Endometrium (tissue), 2 donors: ENCODE measurements around the gene IQCN.

Source experiments
- FAIRE-seq: peaks from 2 replicates; lab custom pipeline; 2012; peaks lifted over from hg19 to GRCh38; lab: Jason Lieb, UNC
- donor health status: control.
- donor health status: control.

Gene IQCN

DNA sequence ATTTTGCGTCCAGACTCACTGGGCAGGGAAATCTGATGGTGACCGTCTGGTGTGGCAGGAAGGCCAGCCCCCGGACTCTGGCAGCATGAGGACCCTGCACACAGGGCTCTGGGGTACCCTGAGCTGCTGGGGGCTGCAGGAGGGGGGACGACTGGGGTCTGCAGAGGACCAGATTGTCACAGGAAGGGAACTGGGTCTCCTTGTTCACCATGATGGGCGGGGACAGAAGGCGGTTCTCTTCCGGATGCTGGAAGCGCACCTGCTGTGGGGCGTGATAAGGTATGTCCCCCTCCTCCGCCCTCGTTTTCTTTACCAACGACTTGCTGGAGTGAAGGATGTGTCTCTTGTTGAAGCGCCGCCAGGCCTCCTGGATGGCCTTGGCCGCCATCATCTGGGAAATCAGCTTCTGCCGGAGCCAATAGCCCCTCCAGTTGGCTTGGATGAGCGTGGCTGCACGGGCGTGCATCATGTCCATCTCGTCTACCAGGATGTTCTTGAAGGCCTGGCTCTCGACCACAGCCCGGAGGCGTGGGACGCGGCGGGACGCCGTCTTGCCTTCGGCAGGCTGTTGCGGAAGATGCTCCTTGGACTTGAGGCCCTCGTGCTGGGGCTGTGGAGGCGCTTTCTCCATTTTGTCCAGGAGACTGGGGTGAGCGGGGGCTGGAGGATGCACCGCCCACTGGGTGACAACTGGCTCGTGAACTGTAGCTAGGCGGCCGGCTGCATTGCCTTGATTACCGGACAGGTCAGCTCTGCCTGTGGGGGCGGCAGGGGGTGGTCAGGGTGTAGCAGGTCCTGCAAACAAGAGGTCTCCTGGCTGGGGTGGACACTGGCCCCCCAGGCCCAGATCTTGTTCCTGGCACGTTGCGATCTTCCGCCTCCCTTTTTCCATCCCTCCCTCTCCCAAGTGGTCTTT lies 7.2 kb downstream of the IQCN start:
- FAIRE-seq, result no peak

DNA sequence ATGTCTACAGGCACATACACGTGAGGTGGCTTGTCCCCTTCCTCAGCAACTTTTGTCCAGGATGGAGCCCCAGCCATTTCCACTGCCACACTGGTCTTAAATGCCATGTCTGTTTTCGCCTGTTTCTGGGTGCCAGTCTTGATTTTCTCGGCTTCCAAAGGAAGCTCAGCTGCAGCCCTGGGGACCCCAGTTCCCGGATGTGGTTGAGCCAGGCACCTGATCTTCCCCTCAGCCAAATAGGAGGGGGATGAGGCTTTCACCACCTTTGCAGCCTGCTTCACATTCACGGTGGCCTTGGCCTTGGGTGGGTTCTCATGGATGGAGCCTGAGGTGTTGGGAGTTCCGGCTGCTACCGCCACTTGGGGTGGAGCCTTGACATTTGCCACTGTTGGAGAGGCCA lies 8.7 kb downstream of the IQCN start:
- FAIRE-seq, result no peak

DNA sequence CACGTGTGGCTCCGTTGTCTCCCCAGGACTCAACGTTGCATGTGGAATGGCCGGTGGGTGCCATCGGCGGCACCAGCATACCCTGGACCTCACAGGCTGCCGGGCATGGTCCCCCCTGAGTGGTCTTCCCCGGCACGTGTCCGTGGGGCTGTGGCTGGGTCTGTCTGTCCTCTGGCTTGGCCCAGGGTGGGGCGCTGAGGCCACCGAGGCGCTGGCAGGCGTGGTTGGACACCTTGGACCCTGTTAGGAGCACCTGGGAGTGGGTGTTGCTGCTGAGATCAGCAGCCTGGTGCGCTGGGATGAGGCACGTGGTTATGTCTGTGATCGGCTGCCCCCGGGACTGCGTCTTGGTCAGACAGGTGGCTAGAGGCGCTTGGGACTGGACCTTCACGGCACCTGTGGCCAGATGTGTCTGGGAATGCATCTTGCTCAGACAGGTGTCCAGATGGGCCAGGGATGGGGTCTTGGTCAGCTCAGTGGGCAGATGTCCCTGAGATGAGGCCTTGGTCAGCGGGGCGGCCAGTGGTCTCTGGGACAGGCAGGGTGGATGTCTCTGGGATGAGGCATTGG lies 9.2 kb downstream of the IQCN start:
- FAIRE-seq, result no peak

DNA sequence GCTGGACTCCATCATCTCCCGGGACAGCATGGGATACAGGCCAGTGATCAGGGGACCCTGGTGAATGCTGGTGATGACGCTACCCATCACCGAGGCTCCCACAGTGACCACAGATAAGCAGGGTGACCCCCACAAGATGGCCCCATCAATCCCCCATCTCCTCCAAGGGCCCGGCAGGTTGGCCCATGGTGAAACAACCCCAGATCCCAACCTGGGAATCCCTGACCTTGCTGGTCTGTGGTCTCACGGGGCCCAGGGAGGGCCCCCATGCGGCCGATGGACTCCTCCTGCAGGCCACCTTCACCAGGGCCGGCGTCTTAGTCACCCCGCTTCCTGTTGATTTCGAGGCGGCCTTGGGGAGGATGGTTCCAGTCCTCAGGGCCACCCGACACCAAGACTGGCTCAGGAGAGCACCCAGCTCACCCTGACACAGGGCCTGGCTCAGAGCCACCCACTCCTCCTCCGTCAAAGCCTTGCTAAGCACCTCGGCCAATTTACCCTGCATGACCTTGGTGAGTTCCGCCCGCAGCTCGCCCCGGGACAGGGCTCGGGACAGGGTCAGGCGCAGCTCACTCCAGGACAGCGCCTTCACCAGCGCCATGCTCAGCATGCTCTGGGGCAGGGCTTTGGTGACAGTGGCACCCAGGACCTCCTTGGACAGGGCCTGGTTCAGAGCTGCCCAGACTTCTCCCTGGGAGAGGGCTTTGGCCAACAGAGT lies 10.0 kb downstream of the IQCN start:
- no peak for FAIRE-seq

DNA sequence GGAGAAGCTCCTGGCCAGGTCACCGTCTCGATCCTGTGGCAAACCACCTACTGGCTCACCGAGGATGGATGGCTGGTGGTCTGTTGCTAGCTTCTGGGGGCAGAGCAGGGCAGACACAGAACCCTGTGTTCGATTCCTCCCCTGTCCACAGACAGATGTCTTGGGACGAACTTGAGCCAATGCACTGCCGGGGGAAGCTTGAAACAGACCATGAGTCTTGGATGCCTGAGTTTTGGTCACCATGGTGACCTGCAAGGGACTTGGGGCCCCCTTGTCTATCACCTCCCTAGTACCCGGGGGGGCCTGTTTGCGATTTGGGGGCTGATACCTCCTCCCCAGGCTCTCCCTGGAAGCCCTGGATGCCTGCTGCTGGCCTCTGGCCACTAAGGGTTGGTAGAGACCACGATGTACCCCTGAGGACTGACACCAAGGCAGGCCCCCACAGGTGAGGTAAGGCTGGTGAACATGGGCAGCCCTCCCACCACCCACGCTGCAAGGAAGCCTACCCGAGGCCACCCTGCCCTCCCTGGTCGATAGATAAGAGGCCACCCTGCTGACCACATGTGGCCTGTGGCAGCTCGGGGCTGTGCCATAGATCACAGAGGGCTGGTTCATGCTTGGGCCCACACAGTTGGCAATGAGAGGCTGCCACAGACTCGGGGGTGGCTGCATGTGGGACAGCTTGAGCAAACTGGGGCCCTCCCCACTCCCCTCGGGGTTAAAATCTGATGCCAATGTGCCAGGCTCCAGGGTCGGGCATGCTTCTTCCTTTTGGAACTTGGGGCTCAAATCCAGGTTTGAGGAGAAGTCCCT lies 10.7 kb downstream of the IQCN start:
- FAIRE-seq, result no peak

DNA sequence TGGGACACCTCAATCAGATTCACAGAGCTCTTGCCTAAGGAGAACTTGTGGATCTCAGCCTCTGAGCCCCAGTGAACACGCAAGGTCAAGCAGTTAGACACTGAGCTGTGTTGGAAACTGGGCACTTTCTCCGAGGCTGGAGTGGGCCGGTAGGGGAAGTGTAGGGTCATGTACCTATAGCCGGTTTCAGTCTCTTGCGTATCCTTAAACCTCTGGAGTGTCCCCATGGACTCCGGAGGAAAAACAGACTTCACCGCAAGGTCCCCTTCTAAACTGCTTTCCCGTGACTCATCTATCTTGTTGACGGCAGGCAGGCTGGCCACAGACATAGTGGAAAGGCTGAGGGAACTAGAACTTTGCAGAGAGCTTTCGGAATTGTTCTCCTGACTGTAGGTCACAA lies 11.3 kb downstream of the IQCN start:
- no peak for FAIRE-seq

DNA sequence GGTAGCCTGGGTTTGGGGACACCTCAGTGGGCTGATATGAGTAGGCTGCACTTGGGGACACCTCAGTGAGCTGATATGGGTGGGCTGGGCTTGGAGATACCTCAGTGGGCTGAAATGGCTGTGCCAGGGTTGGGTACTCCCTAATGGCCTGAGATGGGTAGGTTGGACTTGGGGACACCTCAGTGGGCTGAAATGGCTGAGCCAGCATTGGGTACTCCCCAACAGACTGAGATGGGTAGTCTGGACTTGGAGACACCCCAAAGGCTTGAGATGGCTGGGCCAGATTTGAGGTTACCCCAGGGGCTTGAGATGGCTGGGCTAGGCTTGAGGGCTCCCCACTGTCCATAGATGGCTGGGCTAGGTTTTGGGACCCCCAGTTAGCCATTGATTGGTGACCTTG lies 12.1 kb downstream of the IQCN start:
- FAIRE-seq, result no peak

DNA sequence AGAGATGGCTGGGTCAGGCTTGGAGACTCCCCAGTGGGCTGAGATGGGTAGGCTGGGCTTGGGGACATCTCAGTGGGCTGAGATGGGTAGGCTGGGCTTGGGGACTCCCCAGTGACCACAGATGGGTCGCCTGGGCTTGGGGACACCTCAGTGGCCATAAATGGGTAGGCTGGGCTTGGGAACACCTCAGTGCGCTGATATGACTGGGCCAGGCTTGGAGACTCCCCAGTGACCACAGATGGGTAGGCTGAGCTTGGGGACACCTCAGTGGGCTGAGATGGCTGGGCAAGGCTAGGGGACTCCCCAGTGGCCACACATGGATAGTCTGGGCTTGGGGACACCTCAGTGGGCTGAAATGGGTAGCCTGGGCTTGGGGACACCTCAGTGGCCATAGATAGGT lies 12.8 kb downstream of the IQCN start:
- FAIRE-seq, result no peak

DNA sequence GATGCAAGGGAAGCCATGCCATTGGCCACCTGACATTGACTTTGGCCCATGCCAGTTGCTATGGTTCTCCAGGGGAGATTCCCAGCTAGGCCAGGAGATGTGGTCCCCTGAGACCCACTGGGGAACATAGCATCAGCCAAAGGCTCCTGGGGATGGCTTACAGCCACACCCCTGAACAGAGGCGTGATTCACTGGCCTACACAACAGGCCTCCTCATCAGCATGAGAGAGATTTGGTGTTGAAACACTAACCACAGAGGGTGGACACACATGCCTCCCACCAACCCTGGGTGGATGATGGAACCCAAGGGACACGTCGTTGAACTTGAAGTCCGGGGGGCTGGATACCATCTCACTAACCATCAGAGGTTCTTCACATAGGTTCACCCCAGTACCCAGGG lies 14.4 kb downstream of the IQCN start:
- no peak for FAIRE-seq

DNA sequence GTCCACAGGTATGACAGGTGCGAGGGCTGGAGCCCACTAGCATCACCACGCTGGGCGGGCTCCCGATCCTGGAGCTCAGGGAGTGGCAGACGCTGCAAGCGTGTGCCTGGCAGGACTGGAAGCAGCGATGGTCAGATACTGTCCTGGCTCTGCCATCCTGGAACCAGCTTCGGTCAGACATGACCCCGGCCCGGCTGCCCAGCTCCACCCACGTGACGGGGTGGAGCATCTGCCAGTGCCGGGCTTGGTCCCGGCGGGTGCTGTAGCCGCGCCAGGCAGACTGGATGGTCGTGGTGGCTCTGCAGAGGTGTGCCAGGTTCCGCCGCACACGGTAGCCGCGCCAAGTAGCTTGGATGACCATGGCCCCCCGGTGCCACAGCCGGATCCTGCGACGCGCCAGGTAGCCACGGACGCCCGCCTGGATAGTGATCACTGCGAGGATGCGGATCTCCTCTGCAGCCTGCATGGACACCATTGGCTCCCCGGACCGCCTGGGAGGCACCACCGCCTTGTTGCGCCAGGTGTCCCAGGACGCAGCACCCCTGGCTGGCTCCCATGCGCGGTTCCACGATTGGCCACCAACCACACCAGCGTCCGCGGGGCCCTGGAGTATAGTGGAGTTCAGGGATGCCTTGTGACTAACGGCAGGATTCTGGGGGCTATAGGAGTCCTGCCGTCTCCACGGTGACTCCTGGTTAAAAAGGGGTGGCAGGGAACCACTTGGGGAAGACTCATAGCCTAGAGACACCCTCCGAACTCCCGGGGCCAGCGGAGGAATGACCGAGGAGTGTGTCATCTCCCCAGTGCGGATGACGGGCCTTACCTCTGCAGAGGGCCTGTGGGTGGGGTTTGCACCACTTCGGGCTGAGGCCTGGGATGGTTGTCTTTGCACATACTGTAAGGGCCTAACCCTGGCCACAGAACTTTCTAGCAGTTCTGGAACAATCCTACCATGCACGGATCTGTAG lies 16.5 kb downstream of the IQCN start:
- FAIRE-seq, result no peak

DNA sequence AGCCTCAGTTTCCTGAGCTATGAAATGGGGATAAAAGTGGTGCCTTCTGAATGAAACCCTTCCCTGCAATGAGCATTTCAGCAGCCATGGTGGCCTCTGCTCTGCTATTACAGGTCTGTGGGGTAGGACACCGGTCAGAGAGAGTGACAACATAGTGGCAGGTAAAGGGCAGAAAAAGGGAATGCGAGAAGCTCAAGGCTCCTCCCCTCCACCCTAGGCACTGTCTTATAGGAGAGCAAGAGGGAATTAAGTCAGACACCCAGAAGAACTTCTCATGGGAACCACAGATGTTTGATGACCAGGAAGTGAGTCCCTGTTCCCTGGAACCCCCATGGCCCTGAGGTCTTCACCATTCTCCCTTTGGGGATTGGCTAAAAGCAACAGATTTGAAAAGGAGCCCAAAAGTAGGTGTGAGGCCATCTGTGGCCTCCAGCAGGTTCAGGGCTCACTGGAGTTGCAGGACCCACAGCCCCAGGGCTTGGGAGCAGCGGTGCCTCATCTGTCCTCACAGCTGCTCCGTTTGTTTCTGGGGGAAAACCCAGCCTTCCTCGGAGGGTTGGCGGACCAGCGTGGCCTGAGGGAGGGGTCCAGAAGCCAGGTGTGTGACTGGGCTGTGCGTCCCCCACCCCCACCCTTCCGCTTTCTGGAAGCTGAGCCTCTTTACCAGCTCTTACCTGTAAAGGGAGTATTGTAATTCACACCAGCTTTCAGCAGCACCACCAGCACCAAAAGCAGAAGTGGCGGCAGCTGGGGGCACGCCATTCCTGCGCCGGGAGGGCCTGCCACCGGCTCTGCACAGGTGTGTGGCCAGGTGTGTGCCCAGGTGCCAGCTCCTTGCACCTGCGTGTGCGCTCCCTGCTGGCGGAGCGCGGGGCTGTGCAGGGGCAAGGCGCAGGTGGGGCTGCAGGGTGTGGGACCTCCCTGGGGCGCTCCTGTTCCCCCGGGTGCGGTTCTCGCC lies 19.4 kb downstream of the IQCN start:
- FAIRE-seq, result no peak

DNA sequence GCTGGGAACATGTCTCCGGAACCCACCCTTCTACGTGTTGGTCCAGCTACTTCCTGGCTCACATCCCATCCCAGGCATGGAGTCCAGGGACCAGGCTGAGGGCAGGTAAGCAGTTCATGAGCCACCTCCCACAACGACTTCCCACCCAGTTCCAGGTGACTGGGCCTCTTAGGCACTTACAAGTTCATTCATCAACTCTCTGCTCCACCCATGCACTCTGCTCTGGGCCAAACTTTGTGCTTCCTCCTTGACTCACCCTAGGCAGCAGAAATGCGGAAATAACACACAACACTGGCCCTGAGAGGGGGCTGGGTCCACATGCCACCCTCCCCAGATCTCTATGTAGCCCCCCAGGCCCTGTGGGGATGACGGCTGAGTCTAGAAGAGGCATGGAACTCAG lies 20.5 kb downstream of the IQCN start:
- no peak for FAIRE-seq

DNA sequence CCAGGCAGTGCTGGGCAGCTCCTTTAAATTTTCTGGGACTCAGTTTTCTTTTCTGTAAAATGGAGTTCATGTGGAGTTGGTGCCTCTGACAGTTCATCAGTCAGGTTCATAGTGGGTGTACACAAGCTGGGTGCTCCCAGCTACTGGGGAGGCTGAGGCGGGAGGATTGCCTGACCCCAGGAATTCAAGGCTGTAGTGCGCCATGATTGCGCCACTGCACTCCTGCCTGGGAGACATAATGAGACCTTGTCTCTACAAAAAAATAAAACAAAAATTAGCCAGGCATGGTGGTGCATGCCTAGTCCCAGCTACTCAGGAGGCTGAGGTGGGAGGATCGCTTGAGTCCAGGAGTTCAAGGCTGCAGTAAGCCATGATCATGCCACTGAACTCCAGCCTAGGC lies 21.1 kb downstream of the IQCN start:
- FAIRE-seq, result no peak

DNA sequence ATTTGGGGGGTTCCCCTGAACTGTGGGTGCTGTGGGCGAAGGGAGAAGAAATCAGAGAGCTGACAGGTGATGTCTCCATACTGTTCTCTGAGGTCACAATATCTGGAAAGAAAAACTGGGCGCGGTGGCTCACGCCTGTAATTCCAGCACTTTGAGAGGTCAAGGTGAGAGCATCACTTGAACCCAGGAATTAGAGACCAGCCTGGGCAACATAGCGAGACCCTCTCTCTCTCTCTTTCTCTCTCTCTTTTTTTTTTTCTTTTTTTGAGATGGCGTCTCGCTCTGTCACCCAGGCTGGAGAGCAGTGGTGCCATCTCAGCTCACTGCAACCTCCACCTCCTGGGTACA lies 21.9 kb downstream of the IQCN start:
- FAIRE-seq, result no peak

DNA sequence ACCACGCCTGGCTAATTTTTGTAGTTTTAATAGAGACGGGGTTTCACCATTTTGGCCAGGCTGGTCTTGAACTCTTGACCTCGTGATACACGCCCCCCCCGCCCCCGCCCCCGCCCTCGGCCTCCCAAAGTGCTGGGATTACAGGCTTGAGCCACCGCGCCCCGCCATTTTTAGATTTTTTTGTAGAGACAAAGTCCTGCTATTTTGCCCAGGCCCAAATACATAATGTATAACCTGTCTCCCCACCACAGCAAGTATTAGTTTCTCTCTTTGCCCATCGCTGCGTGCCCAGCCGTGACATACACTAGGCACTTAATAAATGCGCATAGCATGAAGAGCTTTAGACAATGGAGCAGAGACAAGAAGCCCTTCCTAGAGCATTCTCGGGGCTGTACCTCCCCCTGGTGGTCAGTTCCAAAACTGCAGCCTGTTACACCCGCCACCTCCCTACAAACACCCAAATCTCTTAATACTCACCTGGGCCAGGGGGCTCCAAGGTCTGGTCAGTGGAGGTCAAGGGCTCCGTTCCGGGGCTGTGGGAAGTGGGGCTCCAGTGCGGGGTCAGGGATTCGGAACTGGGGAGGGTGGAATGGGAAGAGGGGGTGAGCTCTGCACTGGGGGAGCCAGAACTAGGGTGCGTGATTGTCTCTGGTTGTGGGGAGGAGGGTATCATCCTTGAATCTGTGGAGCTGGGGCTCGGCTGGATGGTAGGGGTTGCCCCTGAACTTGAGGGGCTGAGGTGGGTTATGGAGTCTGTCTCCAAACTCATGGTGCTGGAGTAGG lies 22.5 kb downstream of the IQCN start:
- FAIRE-seq, result no peak

DNA sequence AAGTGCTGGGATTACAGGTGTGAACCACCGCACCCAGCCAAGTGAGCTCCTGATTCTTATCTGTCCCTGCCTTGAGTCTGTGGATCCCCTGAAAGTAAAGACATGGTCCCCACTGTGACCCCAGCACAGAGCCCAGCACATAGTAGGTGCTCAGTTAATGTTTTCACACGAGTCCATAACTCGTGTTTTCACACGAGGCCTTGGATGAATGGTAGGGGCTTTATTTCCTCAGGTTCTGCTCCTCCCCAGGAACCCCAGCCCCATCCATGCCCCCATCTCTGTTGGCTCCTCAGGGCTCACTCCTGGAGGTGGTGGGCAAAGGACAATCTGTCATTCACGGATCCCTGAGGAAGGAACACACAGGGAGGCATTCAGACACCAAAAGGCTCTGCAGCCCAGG lies 24.4 kb downstream of the IQCN start:
- no peak for FAIRE-seq

DNA sequence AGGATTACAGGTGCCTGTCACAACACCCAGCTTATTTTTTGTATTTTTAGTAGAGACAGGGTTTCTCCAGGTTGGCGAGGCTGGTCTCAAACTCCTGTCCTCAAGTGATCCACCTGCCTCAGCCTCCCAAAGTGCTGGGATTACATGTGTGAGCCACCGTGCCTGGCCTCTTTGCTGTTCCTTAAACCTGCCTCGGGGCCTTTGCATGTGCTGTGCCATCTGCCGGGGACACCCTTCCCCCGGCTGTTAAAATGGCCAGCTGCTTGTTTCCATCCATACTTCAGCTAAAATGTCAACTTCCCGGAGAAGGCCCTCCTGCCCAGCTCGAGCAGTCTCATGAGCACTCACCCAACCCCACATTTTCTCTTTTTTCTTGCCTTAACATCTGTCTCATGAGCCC lies 29.0 kb downstream of the IQCN start:
- no peak for FAIRE-seq

DNA sequence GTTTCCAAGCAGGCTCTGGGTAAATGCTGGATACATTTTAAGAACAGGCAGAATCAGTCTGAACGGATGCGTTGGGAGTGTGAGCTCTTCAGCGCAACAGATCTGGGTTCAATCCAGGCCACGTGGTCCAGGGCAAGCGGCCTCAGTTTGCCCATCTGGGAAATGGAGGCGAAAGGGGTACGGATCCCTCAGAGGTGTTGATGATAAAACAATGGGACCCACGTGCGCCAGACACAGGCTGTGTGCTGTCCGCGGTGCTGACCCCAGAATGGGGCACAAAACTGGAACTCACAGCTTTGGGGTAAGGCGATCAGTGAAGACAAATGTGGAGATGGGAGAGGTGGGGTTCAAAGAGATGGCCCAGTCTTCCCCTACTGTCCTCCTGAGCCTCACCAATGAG lies 34.9 kb downstream of the IQCN start:
- FAIRE-seq, result no peak

DNA sequence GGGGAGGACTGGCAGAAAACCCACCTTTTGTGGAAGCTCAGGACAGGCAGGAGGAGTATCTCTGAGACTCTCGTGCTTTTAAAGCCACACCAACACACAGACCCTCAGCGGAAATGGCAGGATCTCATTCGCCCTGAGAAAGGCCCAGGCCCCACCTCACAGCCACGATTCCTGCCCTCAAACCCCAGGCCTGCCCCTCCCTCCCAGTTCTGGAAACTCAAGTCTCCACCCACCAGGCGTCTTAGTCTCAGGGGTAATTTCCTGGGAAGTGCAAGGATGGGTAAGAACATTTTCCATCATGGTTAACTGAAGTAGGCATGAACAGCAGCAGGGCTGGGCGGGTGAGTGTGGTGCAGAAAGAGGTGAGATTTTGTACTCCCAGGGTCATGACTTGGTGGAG lies 40.1 kb downstream of the IQCN start:
- FAIRE-seq, result no peak
